ENCODE results near the gene RPS6KA5. TPM values are rescaled to one million over a fixed set of nuclear protein-coding genes. Genes with fewer than 3 reads are reported as not detected.

RPS6KA5 gene
- total and polyA plus RNA-seq, 2 donors (not counting 1 experiment from before 2014, with no cell fraction given) = 6.0 to 34.6 TPM

GRCh38 chr14:90808759-90809529 is 251.5 kb downstream of the RPS6KA5 start:
- H2AFZ ChIP-seq (ENCODE audit: insufficient read depth, low read depth, low read length, poor library complexity, severe bottlenecking) = no peak overlapping the region
- 92% methylated on average over 14 of the region's 15 CpGs for WGBS (ENCODE audit: insufficient coverage)
- H3K4me2 ChIP-seq (replicated peaks; ENCODE audit: low read depth, low read length, poor library complexity, severe bottlenecking) = no peak overlapping the region

More at GRCh38 chr14:90808759-90809529, 251.5 kb downstream of the RPS6KA5 start:
- Histone ChIP-seq H3K9ac (ENCODE audit: low read length) (no peak overlapping the region), H3K79me2 (ENCODE audit: control insufficient read depth, insufficient read depth, low read length) (no peaks in the 10 kb centered on the region), H3K27me3 (replicated peaks in 1 of 4; ENCODE audit: control extremely low read depth in 1 of 4, control insufficient read depth in 3 of 4, insufficient read depth in 4 of 4, low read length in 3 of 4) (no peaks in the 10 kb centered on the region), H3K27ac (ENCODE audit: low read length in 2 of 2) (no peak overlapping the region), H3K36me3 (replicated peaks in 1 of 2; ENCODE audit: control extremely low read depth in 1 of 2, control insufficient read depth in 1 of 2, extremely low read depth in 1 of 2, insufficient read depth in 2 of 2, low read length in 1 of 2) (no peaks in the 10 kb centered on the region), H3K4me3 (ENCODE audit: control extremely low read depth in 1 of 5, extremely low read depth in 1 of 5, insufficient read depth in 1 of 5, low read depth in 2 of 5, low read length in 4 of 5) (no peak overlapping the region), H4K20me1 (ENCODE audit: control insufficient read depth, insufficient read depth, low read length, poor library complexity, severe bottlenecking) (no peaks in the 10 kb centered on the region), H3K9me3 (ENCODE audit: control extremely low read depth in 1 of 3, control insufficient read depth in 2 of 3, insufficient read depth in 1 of 3, low read length in 2 of 3) (no peaks in the 10 kb centered on the region), H3K4me1 (ENCODE audit: control insufficient read depth in 2 of 2, insufficient read depth in 2 of 2, low read length in 2 of 2) (no peaks in the 10 kb centered on the region)
- Mint-ChIP-seq H3K4me1 (no peaks in the 10 kb centered on the region), H3K4me3 (no peak overlapping the region), H3K27me3 (no peaks in the 10 kb centered on the region), H3K27ac (no peak overlapping the region), H3K9me3 (ENCODE audit: insufficient read depth) (no peaks in the 10 kb centered on the region)
- TF ChIP-seq EZH2 (IDR thresholded peaks at IDR 0.05; ENCODE audit: borderline replicate concordance, insufficient read depth, low read depth, low read length, poor library complexity, severe bottlenecking) = no peak
- no peak for TF ChIP-seq CTCF (IDR thresholded peaks at IDR 0.05)
- intact Hi-C loops (cut with micrococcal nuclease) = no loop called here
- ChIA-PET CTCF (no interaction called here), POLR2A (no interaction called here)
- DNase-seq (no peak), ATAC-seq (ENCODE audit: low read depth) (no peak)
